NCI-H774 (cell line): ENCODE data around the gene SMIM12.

Experiments
- DNase-seq: peaks from one replicate; lab custom pipeline; 2025; lab: John Stamatoyannopoulos, UW

The SMIM12 gene

GRCh38 chr1:34872133-34872503 is 12.6 kb upstream of the SMIM12 start:
- no peak for DNase-seq

GRCh38 chr1:34871443-34872132 is 12.0 kb upstream of the SMIM12 start:
- no peak for DNase-seq

- DNase-seq, result no peak
Observed at GRCh38 chr1:34870395-34870794, 10.8 kb upstream of the SMIM12 start.

- DNase-seq, result no peak
Observed at GRCh38 chr1:34869760-34870159, 10.2 kb upstream of the SMIM12 start.

- no peak for DNase-seq
Observed at GRCh38 chr1:34868230-34869049, 8.9 kb upstream of the SMIM12 start.

- DNase-seq, result no peak
Observed at GRCh38 chr1:34867415-34867814, 7.9 kb upstream of the SMIM12 start.

- no peak for DNase-seq
Observed at GRCh38 chr1:34866762-34867109, 7.2 kb upstream of the SMIM12 start.

- DNase-seq, result peak; percentile 87
Observed at GRCh38 chr1:34865981-34866761, 6.6 kb upstream of the SMIM12 start.

- DNase-seq, result no peak
Observed at GRCh38 chr1:34865573-34865972, 6.0 kb upstream of the SMIM12 start.

GRCh38 chr1:34864759-34865158 is 5.2 kb upstream of the SMIM12 start:
- no peak for DNase-seq

- DNase-seq, result no peak
Observed at GRCh38 chr1:34863501-34863900, 4.0 kb upstream of the SMIM12 start.

GRCh38 chr1:34858901-34859445 is 576 bp downstream of the SMIM12 start:
- DNase-seq, result peak; percentile 13

- no peak for DNase-seq
Observed at GRCh38 chr1:34856697-34857096, 2.9 kb downstream of the SMIM12 start.

GRCh38 chr1:34852677-34853217 is 6.8 kb downstream of the SMIM12 start:
- peak; percentile 98 for DNase-seq

- DNase-seq, result no peak
Observed at GRCh38 chr1:34851431-34852105, 8.0 kb downstream of the SMIM12 start.

- no peak for DNase-seq
Observed at GRCh38 chr1:34850382-34850781, 9.2 kb downstream of the SMIM12 start.

- no peak for DNase-seq
Observed at GRCh38 chr1:34847094-34847493, 12.5 kb downstream of the SMIM12 start.

GRCh38 chr1:34846265-34846664 is 13.3 kb downstream of the SMIM12 start:
- DNase-seq, result no peak

GRCh38 chr1:34845131-34845901 is 14.2 kb downstream of the SMIM12 start:
- DNase-seq, result no peak

GRCh38 chr1:34844252-34844634 is 15.3 kb downstream of the SMIM12 start:
- DNase-seq, result peak; percentile 65
